GM12892 (cell line): ENCODE measurements around the gene OCEL1.

Source experiments
- DNase-seq: peaks from one replicate; pipeline ENCODE4 v3.0.0; 2011; ENCODE audit not compliant: insufficient read length
- FAIRE-seq: peaks from 2 replicates; lab custom pipeline; 2011; peaks lifted over from hg19 to GRCh38; lab: Jason Lieb, UNC
- POLR2A ChIP-seq: IDR thresholded peaks from 2 replicates; pipeline ENCODE4 v1.6.1; 2011; ENCODE audit warnings: low read depth, low read length, control low read depth
- POLR2AphosphoS5 ChIP-seq: IDR thresholded peaks from 2 replicates; pipeline ENCODE4 v1.6.1; 2011; ENCODE audit warnings: low read depth, low read length, control low read depth
- TAF1 ChIP-seq: IDR thresholded peaks from 2 replicates; pipeline ENCODE4 v1.6.1; 2011; ENCODE audit warnings: low read depth, mild to moderate bottlenecking, control low read depth, low read length, borderline replicate concordance

The OCEL1 gene

DNA sequence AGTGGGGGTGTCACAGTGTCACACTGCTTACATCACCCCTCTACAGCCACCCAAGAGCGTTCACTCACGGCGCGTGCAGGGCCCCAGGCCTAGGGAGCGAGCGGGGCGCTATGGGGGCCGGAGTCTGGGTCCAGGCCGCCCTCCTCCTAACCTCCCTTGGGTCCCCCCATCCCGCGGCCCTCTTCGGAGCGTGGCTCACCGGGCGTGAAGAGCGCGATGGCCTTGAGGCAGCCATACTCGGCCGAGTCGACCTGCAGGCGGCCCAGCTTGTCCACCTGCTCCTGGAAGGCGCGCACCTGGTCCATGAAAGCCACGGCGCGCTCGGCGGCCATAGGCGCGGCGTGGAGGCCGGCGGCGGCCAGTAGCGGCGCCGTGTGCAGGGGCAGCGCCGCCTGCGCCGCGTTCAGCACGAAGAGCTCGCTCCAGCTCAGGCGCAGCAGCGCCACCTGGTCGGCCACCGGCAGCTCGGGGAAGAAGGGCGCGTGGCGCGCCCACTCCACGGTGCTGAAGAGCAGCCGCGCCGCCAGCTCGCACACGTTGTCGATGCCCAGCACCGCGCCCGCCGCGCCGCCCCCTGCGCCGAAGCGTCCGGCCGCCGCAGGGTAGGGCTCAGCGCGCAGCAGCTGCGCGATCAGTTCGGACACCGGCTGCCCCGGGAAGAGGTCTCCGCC is 9.4 kb downstream of the OCEL1 start:
- peak; percentile 94 for FAIRE-seq
- DNase-seq: peak; percentile 71
- no peak for TF ChIP-seq TAF1

DNA sequence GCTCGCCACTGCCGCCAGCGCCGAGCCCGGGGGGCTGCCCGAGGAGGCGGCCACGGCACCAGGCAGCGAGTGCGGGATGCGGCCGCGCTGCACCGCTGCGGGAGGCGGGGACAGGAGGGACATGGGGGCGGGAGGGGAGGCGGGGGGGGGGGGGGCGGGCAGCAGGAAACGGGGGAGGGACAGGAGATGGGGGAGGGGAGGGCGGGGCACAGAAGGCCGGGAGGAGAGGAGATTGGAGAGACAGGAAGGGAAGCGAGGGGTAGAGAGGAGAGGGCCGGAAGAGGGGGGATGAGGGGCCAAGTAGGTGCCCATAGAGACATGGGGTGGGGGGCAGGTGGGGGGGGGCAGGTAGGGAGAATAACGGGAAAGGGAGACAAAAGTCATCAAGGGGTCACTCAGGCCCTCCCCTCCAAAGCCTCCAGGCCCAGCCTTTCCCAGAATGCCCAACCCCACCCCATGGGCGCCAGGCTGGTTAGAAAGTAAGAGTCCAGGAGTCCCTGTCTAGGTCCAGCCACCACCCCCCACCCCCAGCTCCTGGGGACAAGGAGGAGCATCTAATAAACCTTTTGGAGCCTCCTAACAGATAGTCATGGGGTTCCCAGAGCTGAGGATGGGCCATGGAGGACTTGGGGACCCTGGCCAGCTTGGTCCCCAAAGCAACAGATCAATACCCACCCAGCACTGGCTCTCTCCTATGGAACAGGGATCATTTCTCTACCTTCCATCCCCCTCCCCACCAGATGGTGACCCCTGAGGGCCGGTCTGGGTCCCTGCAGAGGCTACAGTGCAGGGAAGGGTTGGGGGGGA is 10.1 kb downstream of the OCEL1 start:
- no peak for TF ChIP-seq POLR2AphosphoS5
- TF ChIP-seq TAF1: no peak
- TF ChIP-seq POLR2A: no peak
- no peak for DNase-seq
- FAIRE-seq: no peak

- FAIRE-seq: no peak
- no peak for DNase-seq
- no peak for TF ChIP-seq TAF1
- TF ChIP-seq POLR2AphosphoS5: no peak
- no peak for TF ChIP-seq POLR2A
These were observed 11.0 kb downstream of the OCEL1 start for GRCh38 chr19:17236811-17237543.

GRCh38 chr19:17237747-17238706 is 12.0 kb downstream of the OCEL1 start:
- DNase-seq (no peak), FAIRE-seq (no peak)
- TF ChIP-seq TAF1 (no peak), POLR2AphosphoS5 (no peak), POLR2A (no peak)

- TF ChIP-seq TAF1 (no peak), POLR2A (no peak), POLR2AphosphoS5 (no peak)
- DNase-seq (no peak), FAIRE-seq (no peak)
These were observed 14.2 kb downstream of the OCEL1 start for GRCh38 chr19:17240062-17240752.

DNA sequence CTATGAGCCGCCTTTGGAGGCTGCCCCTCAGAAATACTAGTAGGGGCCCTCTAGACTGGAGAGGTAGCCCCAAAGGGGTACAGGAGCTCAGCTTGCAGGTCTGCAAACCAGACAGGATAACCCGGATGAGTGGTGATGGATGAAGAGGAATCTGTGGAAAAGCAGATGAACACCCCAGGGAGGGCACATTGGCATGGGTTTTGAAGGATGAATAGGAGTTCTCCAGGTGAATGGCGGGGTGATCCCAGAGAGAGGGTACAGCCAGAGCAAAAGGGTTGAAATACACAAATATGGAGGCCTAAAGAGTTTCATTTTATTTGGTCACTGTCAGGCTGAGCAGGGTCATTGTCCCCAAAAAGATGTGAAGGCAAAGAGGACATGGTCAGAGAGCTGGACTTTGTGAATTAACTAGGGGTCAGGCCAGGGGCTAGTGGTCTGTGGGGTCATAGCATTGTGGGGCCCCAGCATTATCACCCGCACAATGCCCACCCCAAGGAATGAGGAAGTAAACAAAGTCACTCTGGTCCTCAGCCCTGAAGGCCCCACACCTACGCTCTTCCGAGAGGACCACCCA is 14.9 kb downstream of the OCEL1 start:
- DNase-seq (no peak), FAIRE-seq (no peak)
- TF ChIP-seq POLR2A (no peak), TAF1 (no peak), POLR2AphosphoS5 (no peak)

GRCh38 chr19:17242431-17243208 is 16.6 kb downstream of the OCEL1 start:
- no peak for DNase-seq
- TF ChIP-seq TAF1 (no peak), POLR2AphosphoS5 (no peak), POLR2A (no peak)
- no peak for FAIRE-seq

- FAIRE-seq (no peak), DNase-seq (no peak)
- TF ChIP-seq TAF1: no peak
- TF ChIP-seq POLR2AphosphoS5: no peak
- no peak for TF ChIP-seq POLR2A
These were observed 17.3 kb downstream of the OCEL1 start for GRCh38 chr19:17243211-17243829.
